Heart left ventricle (tissue), 16 donors: ENCODE data around the gene PMM2. TPM values are rescaled to one million over a fixed set of nuclear protein-coding genes. Genes with fewer than 3 reads are reported as not detected.

Experiments used
- ATAC-seq, 4 donors: fragments of 200-7000 bp; cut with Tn5 transposase; one replicate each; pipeline ENCODE4 v1.9.1; 2020 to 2022; ENCODE audit warnings: moderate library complexity in 4 of 4, mild to moderate bottlenecking in 3 of 4, moderate number of reproducible peaks in 1 of 4
- DNase-seq, 5 donors: peaks; one replicate each; pipeline ENCODE4 v3.0.0-alpha.2; 2020
- H3K27ac ChIP-seq, 12 donors: fragments of 200-600 bp; sonication (generic) in 4 of 12; one replicate each; pipeline versions ENCODE4 v1.5.0 to v1.8.0; 2016 to 2022; ENCODE audit warnings: mild to moderate bottlenecking in 2 of 12
- H3K27me3 ChIP-seq, 9 donors: fragments of 200-600 bp; sonication (generic) in 2 of 9; one replicate each; pipeline versions ENCODE4 v1.5.1 to v1.8.0; 2016 to 2022; ENCODE audit warnings: mild to moderate bottlenecking in 3 of 9
- H3K36me3 ChIP-seq, 9 donors: fragments of 200-600 bp; sonication (generic) in 2 of 9; one replicate each; pipeline versions ENCODE4 v1.5.0 to v1.8.0; 2018 to 2022; ENCODE audit warnings: mild to moderate bottlenecking in 2 of 9
- H3K4me1 ChIP-seq, 12 donors: fragments of 200-600 bp; sonication (generic) in 4 of 12; one replicate each; pipeline versions ENCODE4 v1.5.0 to v1.8.0; 2016 to 2022; ENCODE audit warnings: mild to moderate bottlenecking in 3 of 12
- H3K4me3 ChIP-seq, 12 donors: fragments of 200-600 bp; sonication (generic) in 4 of 12; one replicate each; pipeline versions ENCODE4 v1.5.0 to v1.8.0; 2017 to 2022; ENCODE audit warnings: mild to moderate bottlenecking in 9 of 12, moderate library complexity in 4 of 12
- H3K9me3 ChIP-seq, 12 donors: fragments of 200-600 bp; sonication (generic) in 4 of 12; one replicate each; pipeline versions ENCODE4 v1.5.0 to v1.8.0; 2016 to 2022; ENCODE audit warnings: mild to moderate bottlenecking in 1 of 12
- POLR2A ChIP-seq, 2 donors: fragments of 450-650 bp; IDR thresholded peaks; one replicate each; pipeline ENCODE4 v1.6.1; 2017; ENCODE audit warnings: antibody characterized with exemption in 2 of 2, mild to moderate bottlenecking in 2 of 2, moderate library complexity in 2 of 2
- WGBS, 4 donors: extraction: QIAGEN DNeasy Blood & Tissue Kit in 2 of 4; methylation state at CpG; one replicate each; pipeline versions ENCODE4 v1.1.5 to v1.1.7; 2013 to 2018; 5-methylcytosine and 5-hydroxymethylcytosine counted together
- intact Hi-C, 10 donors: fragments of 100-400 bp; cut with DNase I; formaldehyde crosslinking; loops; one replicate each; pipeline versions ENCODE4 v1.11.1 to v1.14.2; 2022
- polyA plus RNA-seq, 2 donors: library from polyadenylated mRNA; stranded (reverse); fragments of 200-250 nt; gene quantifications; one replicate each; pipeline ENCODE4 v1.2.3, GENCODE V29; 2013
- total RNA-seq, 9 donors: library from RNA; depleted of rRNA in 2 of 9; stranded (reverse); fragments of >200 nt in 2 of 9; fragmentation: NEBNext Ultra II Directional in 3 of 9; extraction: Animal tissue kit (Norgen Biotek cat#: 25700) in 3 of 9; gene quantifications; one replicate each; pipeline versions ENCODE4 v1.1.0 to v1.2.4, GENCODE V29; 2016 to 2023
- TF ChIP-seq, protein P1 (sequence below), 12 donors: fragments of 200-600 bp; sonication (generic) in 4 of 12; IDR thresholded peaks; one replicate each; pipeline versions ENCODE4 v1.5.0 to v1.8.0; 2018 to 2022; ENCODE audit warnings: antibody characterized with exemption in 12 of 12, mild to moderate bottlenecking in 5 of 12
- donor health status: ischemic (EF 13 %, LVEDD 7.1; RV severe dilation, severe dysfunction).
- donor health status: healthy with polysubstance abuse.
- donor health status: DM: no; HTN: yes; CAD: no.
- donor health status: DM: no; HTN: no; CAD: no.
- donor health status: ischemic (EF 25% LVEDD 6.9; RV normal size, moderate dysfunction).
- donor health status: ischemic (EF 25% LVEDD 5.7; RV mildly dilated, moderate dysfunction).
- donor health status: healthy.
- donor health status: DM: yes; HTN: yes; CAD: no.
- donor health status: ischemic (EF 35%, LVEDD 5.7; RV mildly dilated, moderate dysfunction).
- donor health status: nonischemic (EF 11% LVEDD 7.7; RV severe dilation, severe dysfunction).
- donor health status: DM: yes; HTN: yes; CAD: no.
- donor health status: PGD.
- donor health status: ischemic (EF 29% LVEDD 5.4; RV normal size, mild dysfunction).
- donor health status: nonischemic (EF 23%, LVEDD 6.1; RV moderate dilation, normal function).

The PMM2 gene
- total and polyA plus RNA-seq, 11 donors = 9.8 to 29.4 (median 13.4) TPM

DNA sequence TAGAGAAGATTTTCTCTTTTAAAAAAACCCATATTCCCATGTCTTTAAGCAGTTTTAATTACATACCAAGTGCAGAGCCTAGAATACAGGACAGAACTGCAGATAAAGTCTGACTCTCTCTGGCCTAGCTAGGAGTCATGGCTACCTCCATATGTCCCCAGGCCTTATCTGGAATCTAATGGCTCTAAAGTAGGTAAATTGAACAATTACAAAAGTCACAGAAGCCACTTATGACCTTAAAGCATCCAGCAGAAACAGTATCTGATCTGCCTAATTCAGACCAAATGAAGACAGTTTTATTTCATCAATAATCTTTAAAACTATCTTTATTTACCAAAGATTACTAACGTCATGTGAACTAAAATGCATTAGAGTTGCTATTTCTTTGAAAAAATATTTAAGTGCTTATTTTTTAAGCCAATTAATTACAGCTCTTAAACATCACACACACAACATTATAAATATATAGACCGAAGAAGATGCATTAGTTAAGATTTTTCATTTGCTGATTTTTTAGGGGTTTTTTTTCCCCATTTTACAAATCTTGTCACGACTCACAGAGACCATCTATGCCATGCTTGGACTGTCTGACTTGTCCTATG, 28.7 kb downstream of the PMM2 start:
- no peak overlapping the region for H3K27ac ChIP-seq
- 64 to 95% (median 80%) methylated on average over 3 of the region's 3 CpGs for WGBS, 4 donors
- no peaks in the 10 kb centered on the region for H3K27me3 ChIP-seq
- no peak for DNase-seq
- intact Hi-C loops = no loop called here
- no peak overlapping the region for H3K4me3 ChIP-seq
- ATAC-seq = no peak
- H3K4me1 ChIP-seq = no peaks in the 10 kb centered on the region
- no peaks in the 10 kb centered on the region for H3K9me3 ChIP-seq
- TF ChIP-seq POLR2A (IDR thresholded peaks at IDR 0.05) = no peak
- TF ChIP-seq, protein P1, sequence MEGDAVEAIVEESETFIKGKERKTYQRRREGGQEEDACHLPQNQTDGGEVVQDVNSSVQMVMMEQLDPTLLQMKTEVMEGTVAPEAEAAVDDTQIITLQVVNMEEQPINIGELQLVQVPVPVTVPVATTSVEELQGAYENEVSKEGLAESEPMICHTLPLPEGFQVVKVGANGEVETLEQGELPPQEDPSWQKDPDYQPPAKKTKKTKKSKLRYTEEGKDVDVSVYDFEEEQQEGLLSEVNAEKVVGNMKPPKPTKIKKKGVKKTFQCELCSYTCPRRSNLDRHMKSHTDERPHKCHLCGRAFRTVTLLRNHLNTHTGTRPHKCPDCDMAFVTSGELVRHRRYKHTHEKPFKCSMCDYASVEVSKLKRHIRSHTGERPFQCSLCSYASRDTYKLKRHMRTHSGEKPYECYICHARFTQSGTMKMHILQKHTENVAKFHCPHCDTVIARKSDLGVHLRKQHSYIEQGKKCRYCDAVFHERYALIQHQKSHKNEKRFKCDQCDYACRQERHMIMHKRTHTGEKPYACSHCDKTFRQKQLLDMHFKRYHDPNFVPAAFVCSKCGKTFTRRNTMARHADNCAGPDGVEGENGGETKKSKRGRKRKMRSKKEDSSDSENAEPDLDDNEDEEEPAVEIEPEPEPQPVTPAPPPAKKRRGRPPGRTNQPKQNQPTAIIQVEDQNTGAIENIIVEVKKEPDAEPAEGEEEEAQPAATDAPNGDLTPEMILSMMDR (IDR thresholded peaks at IDR 0.05) = no peak
- H3K36me3 ChIP-seq = peaks cover 0 to 62% (median 49%) of the 10 kb centered on the region in 9 donors

DNA sequence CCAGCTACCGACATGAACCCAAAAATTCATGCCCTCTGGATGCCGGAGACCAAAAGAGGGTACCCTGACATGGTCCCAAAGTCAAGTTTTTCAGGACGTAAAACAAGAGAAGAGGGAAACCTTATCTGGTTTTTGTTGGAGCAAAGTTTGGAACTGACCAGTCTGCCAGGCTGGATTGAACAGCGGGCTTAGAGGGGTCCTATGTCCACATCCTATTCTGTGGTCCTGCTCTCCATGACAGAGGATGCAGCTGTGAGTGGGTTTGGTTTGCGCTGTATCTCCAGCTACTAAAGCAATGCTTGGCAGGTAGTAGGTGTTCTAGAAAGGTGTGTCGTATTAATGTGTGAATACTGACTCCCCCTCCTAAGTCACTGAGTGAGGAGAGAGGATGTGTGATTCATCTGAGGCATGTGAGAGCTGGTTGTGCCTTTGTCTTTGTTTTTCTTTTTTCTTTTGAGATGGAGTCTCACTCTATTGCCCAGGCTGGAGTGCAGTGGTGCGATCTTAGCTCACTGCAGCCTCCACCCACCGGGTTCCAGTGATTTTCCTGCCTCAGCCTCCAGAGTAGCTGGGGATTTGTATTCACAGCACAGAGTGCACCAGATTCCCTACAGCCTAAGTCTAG, 31.0 kb downstream of the PMM2 start:
- WGBS, 4 donors = 90 to 96% (median 94%) methylated on average over 8 of the region's 8 CpGs
- H3K27me3 ChIP-seq = no peaks in the 10 kb centered on the region
- DNase-seq = no peak
- H3K36me3 ChIP-seq = peaks cover 0 to 63% (median 50%) of the 10 kb centered on the region in 9 donors
- no peak for ATAC-seq
- no peak overlapping the region for H3K4me3 ChIP-seq
- H3K4me1 ChIP-seq = no peaks in the 10 kb centered on the region
- no peak overlapping the region for H3K27ac ChIP-seq
- intact Hi-C loops = no loop called here
- TF ChIP-seq, protein P1 (IDR thresholded peaks at IDR 0.05) = no peak
- TF ChIP-seq POLR2A (IDR thresholded peaks at IDR 0.05) = no peak
- H3K9me3 ChIP-seq = no peaks in the 10 kb centered on the region

DNA sequence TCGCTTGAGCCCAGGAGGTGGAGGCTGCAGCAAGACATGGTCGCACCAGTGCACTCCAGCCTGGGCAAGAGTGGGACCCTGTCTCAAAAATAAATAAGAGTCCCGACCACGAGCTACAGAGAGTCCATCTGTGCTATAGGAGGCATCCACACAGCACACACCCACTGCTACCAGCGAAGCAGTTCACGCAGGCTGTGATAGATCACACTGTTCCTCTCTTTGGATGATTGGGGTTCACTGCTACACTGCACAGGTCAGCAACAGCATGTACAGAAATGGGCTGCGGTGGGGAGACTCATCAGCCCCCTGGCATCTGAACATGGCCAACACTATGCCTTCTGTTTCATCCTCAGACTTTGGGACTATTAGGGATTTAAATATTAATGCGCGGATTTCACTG, 33.8 kb downstream of the PMM2 start:
- 92 to 93% (median 92%) methylated on average over 9 of the region's 9 CpGs for WGBS, 4 donors
- no peak for TF ChIP-seq POLR2A (IDR thresholded peaks at IDR 0.05)

DNA sequence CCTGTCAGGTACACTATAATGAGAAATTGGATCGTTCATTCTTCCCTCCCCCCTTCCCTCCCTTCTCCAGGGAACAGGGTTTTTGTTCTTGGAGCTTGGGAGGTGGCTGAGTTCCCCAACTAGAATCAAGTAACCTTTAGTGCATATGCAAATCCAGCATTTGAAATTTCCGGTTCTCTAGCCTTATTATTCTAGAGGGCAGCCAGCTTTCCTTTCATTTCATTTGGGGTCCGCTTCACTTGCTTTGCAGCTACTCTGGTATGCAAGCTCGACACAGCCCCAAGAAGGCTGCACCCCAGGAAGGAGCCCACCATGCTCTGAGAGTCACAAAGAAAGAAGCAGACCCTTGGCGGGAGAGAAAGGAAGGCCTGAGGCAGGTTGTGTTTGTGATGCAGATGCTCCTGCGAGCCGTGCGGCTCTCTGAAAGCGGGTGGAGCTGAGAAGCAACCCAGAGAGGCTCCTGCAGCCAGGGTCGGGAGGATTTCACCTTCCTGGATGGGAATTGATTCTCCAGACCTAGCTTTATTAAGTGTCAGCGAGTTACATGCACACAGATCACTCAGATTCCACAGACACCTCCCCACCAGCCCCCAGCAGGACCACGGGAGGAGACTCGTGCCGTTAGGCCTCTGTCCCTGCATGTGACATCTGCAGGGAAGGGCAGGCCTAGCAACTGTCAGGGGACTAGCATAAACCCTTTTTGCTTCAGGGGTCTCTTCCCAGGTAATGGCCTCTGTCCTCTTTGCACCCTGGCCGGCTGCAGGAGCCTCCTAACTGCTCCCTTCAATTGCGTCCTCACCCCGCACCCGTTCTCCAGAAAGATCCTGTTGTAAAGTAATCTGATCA, 34.5 kb downstream of the PMM2 start:
- H3K9me3 ChIP-seq = no peaks in the 10 kb centered on the region
- intact Hi-C loops = no loop called here
- H3K4me3 ChIP-seq = no peak overlapping the region
- H3K36me3 ChIP-seq = peaks cover 0 to 45% (median 29%) of the 10 kb centered on the region in 9 donors
- 77 to 81% (median 79%) methylated on average over 16 to 18 of the region's 18 CpGs for WGBS, 4 donors
- peaks cover 0 to 13% (median 0%) of the 10 kb centered on the region in 12 donors for H3K4me1 ChIP-seq
- DNase-seq = no peak
- no peaks in the 10 kb centered on the region for H3K27me3 ChIP-seq
- no peak overlapping the region for H3K27ac ChIP-seq
- no peak for ATAC-seq
- TF ChIP-seq POLR2A (IDR thresholded peaks at IDR 0.05) = no peak
- TF ChIP-seq, protein P1 (IDR thresholded peaks at IDR 0.05) = no peak

More for the DNA sequence above, 33.8 kb downstream of the PMM2 start:
- DNase-seq = no peak
- Histone ChIP-seq H3K9me3 (no peaks in the 10 kb centered on the region), H3K27me3 (no peaks in the 10 kb centered on the region), H3K4me1 (peaks cover 0 to 10% (median 0%) of the 10 kb centered on the region in 12 donors), H3K27ac (no peak overlapping the region), H3K36me3 (peaks cover 0 to 47% (median 33%) of the 10 kb centered on the region in 9 donors), H3K4me3 (no peak overlapping the region)
- ATAC-seq = no peak
- intact Hi-C loops = no loop called here
